Central memory CD4-positive, alpha-beta T cell (primary cell): ENCODE results near the gene UBXN6.
A peak's percentile ranks its signal among the peaks of the same experiment; 100 is the strongest.

Source experiments
- DNase-seq: peaks from one replicate; pipeline ENCODE4 v3.0.0; 2022

The UBXN6 gene

GRCh38 chr19:4402171-4403004 lies 55.2 kb downstream of the UBXN6 start, which contains the start of gene CHAF1A:
CHAF1A (plus strand) TSS chr19:4402640; CDS start chr19:4402763, 123 bp downstream.
- peak; percentile 99 for DNase-seq

DNA sequence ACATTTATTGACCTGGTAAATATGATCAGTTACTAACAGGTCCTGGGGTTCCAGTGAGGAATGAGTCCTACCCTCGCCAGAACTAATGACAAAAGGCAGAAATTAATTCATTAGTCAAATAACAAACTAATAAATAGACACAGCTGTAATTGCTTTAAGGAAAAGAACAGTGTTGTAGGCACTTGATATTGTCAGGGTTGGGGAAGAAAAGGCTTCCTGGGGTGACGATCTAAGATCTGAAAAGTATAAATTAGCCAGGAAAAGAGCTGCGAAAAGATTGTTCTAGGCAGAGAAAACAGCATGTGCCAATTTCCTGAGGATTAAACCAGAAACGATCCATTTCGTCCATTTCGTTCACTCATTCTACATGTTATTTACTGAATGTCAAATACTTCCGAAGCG lies 55.8 kb downstream of the UBXN6 start:
- no peak for DNase-seq

GRCh38 chr19:4400135-4400936 lies 57.3 kb downstream of the UBXN6 start, which contains the start of gene SH3GL1:
SH3GL1 (minus strand) TSS chr19:4400547; CDS start chr19:4400368, 179 bp downstream.
- peak; percentile 90 for DNase-seq

GRCh38 chr19:4399812-4400134 lies 57.8 kb downstream of the UBXN6 start:
- no peak for DNase-seq

DNA sequence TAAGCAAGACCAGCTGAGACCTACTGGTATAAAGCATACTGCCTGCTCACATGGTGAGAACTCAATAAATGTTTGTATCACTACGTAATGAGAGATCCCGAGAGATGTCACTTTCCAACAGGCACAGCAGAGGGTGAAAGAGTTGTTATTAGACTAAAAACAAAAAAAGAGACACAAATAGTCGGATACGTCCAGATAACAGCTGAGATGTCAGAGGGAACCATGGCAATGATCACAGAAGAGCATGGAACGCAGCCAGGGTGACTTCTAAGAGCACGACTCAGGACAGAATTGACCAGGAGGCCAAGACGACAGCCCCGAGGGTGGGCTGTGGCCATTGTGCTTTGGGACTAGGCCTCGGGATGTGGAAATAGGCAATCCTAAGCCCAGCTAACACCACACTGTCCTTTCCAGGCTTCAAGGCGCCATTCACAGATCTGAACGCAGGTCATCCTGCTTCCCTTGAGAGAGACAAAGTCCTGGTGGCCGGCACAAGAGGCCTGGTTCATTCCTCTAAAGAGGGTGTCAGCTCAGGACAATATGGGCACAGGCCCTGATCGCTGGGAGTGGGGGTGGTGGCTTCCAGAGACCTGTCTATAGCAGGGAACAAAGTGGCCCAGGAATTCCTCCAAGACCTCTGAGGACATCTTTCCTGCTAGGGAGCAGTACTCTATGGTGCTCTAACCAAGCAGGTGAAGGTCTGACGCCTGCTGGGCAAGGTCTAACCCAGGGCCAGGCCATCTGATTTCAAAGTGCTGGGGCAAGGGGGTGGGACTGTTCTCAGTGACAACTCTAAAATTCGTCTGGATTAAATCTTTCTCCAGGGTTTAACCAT lies 60.4 kb downstream of the UBXN6 start:
- no peak for DNase-seq
